SK-N-SH treated with all-trans-retinoic acid at 6 μM for 48 hours (cell line): ENCODE measurements around the gene DENND5A.
A peak's percentile ranks its signal among the peaks of the same experiment; 100 is the strongest.

ENCODE experiments used
- ATAC-seq: fragments of 200-7000 bp; cut with Tn5 transposase; 3 replicates; pipeline ENCODE4 v1.9.1; 2020; ENCODE audit warnings: mild to moderate bottlenecking, moderate library complexity
- ARNTL ChIP-seq: fragments of 450-650 bp; formaldehyde crosslinking; IDR thresholded peaks from 2 replicates; pipeline ENCODE4 v1.5.0; 2020; ENCODE audit warnings: low read depth, mild to moderate bottlenecking, moderate library complexity, borderline replicate concordance
- BACH2 ChIP-seq: fragments of 250-450 bp; sonication (Bioruptor Pico); IDR thresholded peaks from 2 replicates; pipeline ENCODE4 v1.9.0; 2021; ENCODE audit warnings: mild to moderate bottlenecking, borderline replicate concordance
- CREB5 ChIP-seq: fragments of 250-450 bp; sonication (Bioruptor Pico); IDR thresholded peaks from 2 replicates; pipeline ENCODE4 v1.5.1; 2020; ENCODE audit warnings: low read depth, mild to moderate bottlenecking, moderate library complexity
- CSDC2 ChIP-seq: fragments of 250-450 bp; sonication (Bioruptor Pico); IDR thresholded peaks from 2 replicates; pipeline ENCODE4 v1.5.0; 2020; ENCODE audit warnings: mild to moderate bottlenecking, moderate library complexity
- CSRNP3 ChIP-seq: fragments of 250-450 bp; sonication (Bioruptor Pico); IDR thresholded peaks from 2 replicates; pipeline ENCODE4 v1.5.1; 2021; ENCODE audit warnings: mild to moderate bottlenecking, moderate library complexity
- ESRRG ChIP-seq: fragments of 250-450 bp; sonication (Bioruptor Pico); IDR thresholded peaks from 2 replicates; pipeline ENCODE4 v1.6.1; 2021; ENCODE audit warnings: mild to moderate bottlenecking
- GLIS3 ChIP-seq: fragments of 250-450 bp; sonication (Bioruptor Pico); IDR thresholded peaks from 2 replicates; pipeline ENCODE4 v1.5.0; 2020; ENCODE audit warnings: mild to moderate bottlenecking, moderate library complexity
- ISL1 ChIP-seq: fragments of 250-450 bp; sonication (Bioruptor Pico); IDR thresholded peaks from 2 replicates; pipeline ENCODE4 v2.1.2; 2022; ENCODE audit warnings: mild to moderate bottlenecking, moderate library complexity
- OSR1 ChIP-seq: fragments of 250-450 bp; sonication (Bioruptor Pico); IDR thresholded peaks from 2 replicates; pipeline ENCODE4 v1.8.0; 2022; ENCODE audit warnings: moderate library complexity, mild to moderate bottlenecking, inconsistent platforms
- PATZ1 ChIP-seq: fragments of 250-450 bp; sonication (Bioruptor Pico); IDR thresholded peaks from 2 replicates; pipeline ENCODE4 v1.8.0; 2020; ENCODE audit warnings: mild to moderate bottlenecking, moderate library complexity, borderline replicate concordance
- POU6F1 ChIP-seq: fragments of 250-450 bp; sonication (Bioruptor Pico); IDR thresholded peaks from 2 replicates; pipeline ENCODE4 v1.8.0; 2021; ENCODE audit warnings: low read depth, mild to moderate bottlenecking, moderate library complexity, borderline replicate concordance
- PPARA ChIP-seq: fragments of 250-450 bp; sonication (Bioruptor Pico); IDR thresholded peaks from 2 replicates; pipeline ENCODE4 v1.5.0; 2020; ENCODE audit warnings: mild to moderate bottlenecking, borderline replicate concordance
- RARB ChIP-seq: fragments of 250-450 bp; sonication (Bioruptor Pico); IDR thresholded peaks from 2 replicates; pipeline ENCODE4 v1.8.0; 2021; ENCODE audit warnings: mild to moderate bottlenecking, moderate library complexity
- SNAI2 ChIP-seq: fragments of 250-450 bp; sonication (Bioruptor Pico); IDR thresholded peaks from 2 replicates; pipeline ENCODE4 v1.5.0; 2020; ENCODE audit warnings: mild to moderate bottlenecking, moderate library complexity
- TOX ChIP-seq: fragments of 250-450 bp; sonication (Bioruptor Pico); IDR thresholded peaks from 2 replicates; pipeline ENCODE4 v1.8.0; 2021; ENCODE audit warnings: mild to moderate bottlenecking, moderate library complexity, borderline replicate concordance
- TSHZ2 ChIP-seq: fragments of 250-450 bp; sonication (Bioruptor Pico); IDR thresholded peaks from 2 replicates; pipeline ENCODE4 v1.5.0; 2020; ENCODE audit warnings: mild to moderate bottlenecking, moderate library complexity
- ZC3H10 ChIP-seq: fragments of 250-450 bp; sonication (Bioruptor Pico); IDR thresholded peaks from 2 replicates; pipeline ENCODE4 v1.5.1; 2021; ENCODE audit warnings: mild to moderate bottlenecking, moderate library complexity
- ZFP3 ChIP-seq: fragments of 250-450 bp; sonication (Bioruptor Pico); IDR thresholded peaks from 2 replicates; pipeline ENCODE4 v1.5.0; 2020; ENCODE audit warnings: mild to moderate bottlenecking, moderate library complexity
- ZFP30 ChIP-seq: fragments of 450-650 bp; formaldehyde crosslinking; IDR thresholded peaks from 2 replicates; pipeline ENCODE4 v1.5.0; 2022; ENCODE audit warnings: mild to moderate bottlenecking, moderate library complexity
- ZNF565 ChIP-seq: fragments of 450-650 bp; formaldehyde crosslinking; conservative IDR thresholded peaks from 2 replicates; pipeline ENCODE4 v1.5.0; 2020; ENCODE audit warnings: low read depth, mild to moderate bottlenecking, moderate library complexity
- ZNF70 ChIP-seq: fragments of 450-650 bp; formaldehyde crosslinking; IDR thresholded peaks from 2 replicates; pipeline ENCODE4 v1.5.0; 2020; ENCODE audit warnings: mild to moderate bottlenecking, moderate library complexity
- ZNF8 ChIP-seq: fragments of 450-650 bp; formaldehyde crosslinking; IDR thresholded peaks from 2 replicates; pipeline ENCODE4 v1.5.0; 2020; ENCODE audit warnings: mild to moderate bottlenecking, moderate library complexity

Gene DENND5A

GRCh38 chr11:9304178-9304577, 39.0 kb upstream of the DENND5A start:
- TF ChIP-seq ZNF70 (CRISPR knock-in tag) (no peak), TOX (CRISPR knock-in tag) (no peak), CSRNP3 (no peak), CREB5 (CRISPR knock-in tag) (no peak), ESRRG (no peak), ISL1 (CRISPR knock-in tag) (no peak), ARNTL (no peak), OSR1 (CRISPR knock-in tag) (no peak), PPARA (CRISPR knock-in tag) (no peak), SNAI2 (CRISPR knock-in tag) (no peak), ZFP30 (CRISPR knock-in tag) (no peak), GLIS3 (CRISPR knock-in tag) (no peak), BACH2 (CRISPR knock-in tag) (no peak), ZFP3 (no peak), ZNF8 (no peak), ZNF565 (CRISPR knock-in tag) (no peak), TSHZ2 (CRISPR knock-in tag) (no peak), PATZ1 (CRISPR knock-in tag) (no peak), POU6F1 (CRISPR knock-in tag) (no peak)
- no peak for ATAC-seq

GRCh38 chr11:9302448-9302847, 37.3 kb upstream of the DENND5A start:
- peak; percentile 72; the same call in 2 of the 3 replicates for ATAC-seq

GRCh38 chr11:9301720-9302119, 36.6 kb upstream of the DENND5A start:
- TF ChIP-seq ZNF8 (no peak), TOX (CRISPR knock-in tag) (no peak), PPARA (CRISPR knock-in tag) (no peak), CSRNP3 (no peak), ZNF70 (CRISPR knock-in tag) (no peak), RARB (CRISPR knock-in tag) (no peak), ZNF565 (CRISPR knock-in tag) (no peak), POU6F1 (CRISPR knock-in tag) (no peak), PATZ1 (CRISPR knock-in tag) (no peak), ZFP3 (no peak), ESRRG (no peak)
- TF ChIP-seq, all 23 proteins: peak for 0
- ATAC-seq = no peak

More at GRCh38 chr11:9302448-9302847, 37.3 kb upstream of the DENND5A start:
- TF ChIP-seq CSDC2 (CRISPR knock-in tag) = no peak
- no peak for TF ChIP-seq ARNTL
- no peak for TF ChIP-seq RARB (CRISPR knock-in tag)
- TF ChIP-seq ZC3H10 = no peak
- no peak for TF ChIP-seq BACH2 (CRISPR knock-in tag)
- TF ChIP-seq SNAI2 (CRISPR knock-in tag) = no peak
- TF ChIP-seq ZFP3 = no peak
- TF ChIP-seq, all 23 proteins: peak for 0
